NCI-H1105 treated with DMSO at 0.1 percent for 48 hours (cell line): ENCODE results near the gene DRGX.

ENCODE experiments used
- DNase-seq: peaks from one replicate; lab custom pipeline; 2025; lab: John Stamatoyannopoulos, UW

Gene DRGX

GRCh38 chr10:49361735-49362568 lies 33.9 kb downstream of the DRGX start:
- no peak for DNase-seq

- no peak for DNase-seq
Observed at GRCh38 chr10:49361178-49361554, 34.7 kb downstream of the DRGX start.

GRCh38 chr10:49360271-49361177 lies 35.4 kb downstream of the DRGX start:
- peak; percentile 18 for DNase-seq

GRCh38 chr10:49359349-49360270 lies 36.3 kb downstream of the DRGX start:
- no peak for DNase-seq

GRCh38 chr10:49357910-49358309 lies 38.0 kb downstream of the DRGX start:
- DNase-seq, result no peak

GRCh38 chr10:49356944-49357343 lies 38.9 kb downstream of the DRGX start:
- no peak for DNase-seq

GRCh38 chr10:49356181-49356580 lies 39.7 kb downstream of the DRGX start:
- DNase-seq, result no peak

GRCh38 chr10:49355221-49355620 lies 40.7 kb downstream of the DRGX start:
- no peak for DNase-seq

GRCh38 chr10:49354593-49354992 lies 41.3 kb downstream of the DRGX start:
- DNase-seq, result no peak

GRCh38 chr10:49353895-49354566 lies 41.9 kb downstream of the DRGX start:
- DNase-seq, result no peak

GRCh38 chr10:49353026-49353894 lies 42.6 kb downstream of the DRGX start:
- no peak for DNase-seq

- DNase-seq, result no peak
Observed at GRCh38 chr10:49352323-49352722, 43.6 kb downstream of the DRGX start.

GRCh38 chr10:49351669-49352068 lies 44.2 kb downstream of the DRGX start:
- DNase-seq, result no peak

- DNase-seq, result no peak
Observed at GRCh38 chr10:49350846-49351532, 44.9 kb downstream of the DRGX start.

- DNase-seq, result no peak
Observed at GRCh38 chr10:49350138-49350537, 45.8 kb downstream of the DRGX start.

- no peak for DNase-seq
Observed at GRCh38 chr10:49349390-49349789, 46.5 kb downstream of the DRGX start.

- no peak for DNase-seq
Observed at GRCh38 chr10:49348593-49348992, 47.3 kb downstream of the DRGX start.

GRCh38 chr10:49347827-49348226 lies 48.1 kb downstream of the DRGX start:
- no peak for DNase-seq

- DNase-seq, result no peak
Observed at GRCh38 chr10:49347342-49347741, 48.5 kb downstream of the DRGX start.

GRCh38 chr10:49344840-49345239 lies 51.0 kb downstream of the DRGX start:
- no peak for DNase-seq
